Measurements from ENCODE around the gene PCDHGA2. TPM values are rescaled to one million over a fixed set of nuclear protein-coding genes. Genes with fewer than 3 reads are reported as not detected.

Gene PCDHGA2
- total RNA-seq, 1 donor from 2014 or later = 0.90 TPM

Other genes starting within 250 kb of the PCDHGA2 start
- 1.8 and 3.5 TPM in 2 replicates for gene PCDHB2, start 244.1 kb upstream of the PCDHGA2 start, total RNA-seq
- 0.36 and 0.38 TPM in 2 replicates for gene PCDHB3, start 238.3 kb upstream of the PCDHGA2 start, total RNA-seq
- gene PCDHB4, start 216.9 kb upstream of the PCDHGA2 start, total RNA-seq = 0.09 TPM in 2 replicates
- 0.56 and 1.4 TPM in 2 replicates for gene PCDHB5, start 203.6 kb upstream of the PCDHGA2 start, total RNA-seq
- gene PCDHB6, start 188.7 kb upstream of the PCDHGA2 start, total RNA-seq = 0.09 TPM in 2 replicates
- 0.45 and 0.56 TPM in 2 replicates for gene PCDHB7, start 166.1 kb upstream of the PCDHGA2 start, total RNA-seq
- 0.18 and 0.94 TPM in 2 replicates for gene PCDHB8, start 161.0 kb upstream of the PCDHGA2 start, total RNA-seq
- 0.09 and 0.19 TPM in 2 replicates for gene PCDHB16, start 156.4 kb upstream of the PCDHGA2 start, total RNA-seq
- 0.27 and 0.28 TPM in 2 replicates for gene PCDHB9, start 151.6 kb upstream of the PCDHGA2 start, total RNA-seq
- gene PCDHB10, start 146.4 kb upstream of the PCDHGA2 start, total RNA-seq = 0.72 and 1.0 TPM in 2 replicates
- 0.38 and 0.99 TPM in 2 replicates for gene PCDHB11, start 139.1 kb upstream of the PCDHGA2 start, total RNA-seq
- gene PCDHB12, start 130.0 kb upstream of the PCDHGA2 start, total RNA-seq = 0.47 and 0.54 TPM in 2 replicates
- gene PCDHB13, start 124.8 kb upstream of the PCDHGA2 start, total RNA-seq = 0.99 and 1.6 TPM in 2 replicates
- gene PCDHB14, start 115.4 kb upstream of the PCDHGA2 start, total RNA-seq = 1.3 and 1.6 TPM in 2 replicates
- 0.90 and 1.7 TPM in 2 replicates for gene PCDHB15, start 93.4 kb upstream of the PCDHGA2 start, total RNA-seq
- gene SLC25A2, start 34.7 kb upstream of the PCDHGA2 start, total RNA-seq = 0.09 and 0.19 TPM in 2 replicates
- gene TAF7, start 18.0 kb upstream of the PCDHGA2 start, total RNA-seq = 71.7 and 90.4 TPM in 2 replicates
- gene PCDHGA1, start 8.2 kb upstream of the PCDHGA2 start, total RNA-seq = 0.36 and 1.0 TPM in 2 replicates
- gene PCDHGA3, start 5.1 kb downstream of the PCDHGA2 start, total RNA-seq = 0.54 and 1.9 TPM in 2 replicates
- 0.99 and 2.0 TPM in 2 replicates for gene PCDHGB1, start 11.3 kb downstream of the PCDHGA2 start, total RNA-seq
- 2.6 and 5.0 TPM in 2 replicates for gene PCDHGA4, start 16.3 kb downstream of the PCDHGA2 start, total RNA-seq
- gene PCDHGB2, start 21.2 kb downstream of the PCDHGA2 start, total RNA-seq = 2.0 and 2.2 TPM in 2 replicates
- 0.90 and 1.2 TPM in 2 replicates for gene PCDHGA5, start 25.4 kb downstream of the PCDHGA2 start, total RNA-seq
- gene PCDHGB3, start 31.5 kb downstream of the PCDHGA2 start, total RNA-seq = 3.1 and 4.0 TPM in 2 replicates
- 2.2 and 2.8 TPM in 2 replicates for gene PCDHGA6, start 35.1 kb downstream of the PCDHGA2 start, total RNA-seq
- 1.4 and 2.2 TPM in 2 replicates for gene PCDHGA7, start 44.0 kb downstream of the PCDHGA2 start, total RNA-seq
- gene PCDHGB4, start 48.9 kb downstream of the PCDHGA2 start, total RNA-seq = 14.9 and 16.3 TPM in 2 replicates
- 1.3 and 2.4 TPM in 2 replicates for gene PCDHGA8, start 53.9 kb downstream of the PCDHGA2 start, total RNA-seq
- gene PCDHGB5, start 59.2 kb downstream of the PCDHGA2 start, total RNA-seq = 12.7 and 14.3 TPM in 2 replicates
- 1.6 and 3.1 TPM in 2 replicates for gene PCDHGA9, start 64.0 kb downstream of the PCDHGA2 start, total RNA-seq
- gene PCDHGB6, start 69.3 kb downstream of the PCDHGA2 start, total RNA-seq = 1.7 and 2.7 TPM in 2 replicates
- 3.3 and 3.9 TPM in 2 replicates for gene PCDHGA10, start 74.2 kb downstream of the PCDHGA2 start, total RNA-seq
- 5.8 and 6.8 TPM in 2 replicates for gene PCDHGB7, start 78.9 kb downstream of the PCDHGA2 start, total RNA-seq
- 7.2 and 10.1 TPM in 2 replicates for gene PCDHGA11, start 82.3 kb downstream of the PCDHGA2 start, total RNA-seq
- gene PCDHGA12, start 91.7 kb downstream of the PCDHGA2 start, total RNA-seq = 4.8 and 6.7 TPM in 2 replicates
- 9.2 and 10.3 TPM in 2 replicates for gene PCDHGC3, start 137.2 kb downstream of the PCDHGA2 start, total RNA-seq
- 0.90 and 1.4 TPM in 2 replicates for gene PCDHGC4, start 146.3 kb downstream of the PCDHGA2 start, total RNA-seq
- gene PCDHGC5, start 150.3 kb downstream of the PCDHGA2 start, total RNA-seq = 0.45 and 0.94 TPM in 2 replicates

Data from endothelial cell of coronary artery (primary cell).